GM18498 (cell line): ENCODE measurements around the gene CCT5.

Source experiments
- ATAC-seq: cut with Tn5 transposase; IDR thresholded peaks from one replicate; pipeline ENCODE4 v1.9.1; 2021; ENCODE audit warnings: mild to moderate bottlenecking, moderate library complexity; ENCODE audit not compliant: unreplicated experiment

The CCT5 gene

GRCh38 chr5:10297646-10298204 is 47.6 kb downstream of the CCT5 start:
- no peak for ATAC-seq

GRCh38 chr5:10300246-10300645 is 50.2 kb downstream of the CCT5 start:
- ATAC-seq, result no peak

GRCh38 chr5:10301266-10301665 is 51.2 kb downstream of the CCT5 start:
- no peak for ATAC-seq

GRCh38 chr5:10301842-10302610 is 51.9 kb downstream of the CCT5 start:
- no peak for ATAC-seq

GRCh38 chr5:10303201-10303600 is 53.1 kb downstream of the CCT5 start:
- no peak for ATAC-seq

- no peak for ATAC-seq
Observed at GRCh38 chr5:10303699-10304170, 53.7 kb downstream of the CCT5 start.

GRCh38 chr5:10304932-10305331 is 54.9 kb downstream of the CCT5 start:
- no peak for ATAC-seq

- no peak for ATAC-seq
Observed at GRCh38 chr5:10306114-10306513, 56.0 kb downstream of the CCT5 start.

- no peak for ATAC-seq
Observed at GRCh38 chr5:10306806-10307205, 56.7 kb downstream of the CCT5 start.

GRCh38 chr5:10307206-10308148 is 57.4 kb downstream of the CCT5 start, which contains the start of gene CMBL:
CMBL (minus strand) TSS chr5:10307902; CDS start chr5:10290762, 17,140 bp downstream.
- ATAC-seq, result peak; percentile 94

- ATAC-seq, result no peak
Observed at GRCh38 chr5:10308844-10309243, 58.8 kb downstream of the CCT5 start.

- ATAC-seq, result no peak
Observed at GRCh38 chr5:10310066-10310779, 60.1 kb downstream of the CCT5 start.

GRCh38 chr5:10310835-10311570 is 60.9 kb downstream of the CCT5 start:
- peak; percentile 53 for ATAC-seq

GRCh38 chr5:10311595-10312425 is 61.7 kb downstream of the CCT5 start:
- no peak for ATAC-seq

GRCh38 chr5:10315201-10315600 is 65.1 kb downstream of the CCT5 start:
- ATAC-seq, result no peak
